ENCODE results near the gene CYGB.

CYGB gene

GRCh38 chr17:76556765-76557367, 19.4 kb upstream of the CYGB start (continued):
- peak; percentile 37; the same call in 1 of the 2 replicates for TF ChIP-seq ZNF692 (tag by site-specific recombination; IDR thresholded peaks at IDR 0.05)
- peak; percentile 47 for TF ChIP-seq PRDM10 (tag by site-specific recombination; IDR thresholded peaks at IDR 0.05)
- 0 out of 2 replicates have a peak, but pooled peaks have one; percentile 22 for TF ChIP-seq ZNF394 (tag by site-specific recombination; IDR thresholded peaks at IDR 0.05; ENCODE audit: borderline replicate concordance)

DNA sequence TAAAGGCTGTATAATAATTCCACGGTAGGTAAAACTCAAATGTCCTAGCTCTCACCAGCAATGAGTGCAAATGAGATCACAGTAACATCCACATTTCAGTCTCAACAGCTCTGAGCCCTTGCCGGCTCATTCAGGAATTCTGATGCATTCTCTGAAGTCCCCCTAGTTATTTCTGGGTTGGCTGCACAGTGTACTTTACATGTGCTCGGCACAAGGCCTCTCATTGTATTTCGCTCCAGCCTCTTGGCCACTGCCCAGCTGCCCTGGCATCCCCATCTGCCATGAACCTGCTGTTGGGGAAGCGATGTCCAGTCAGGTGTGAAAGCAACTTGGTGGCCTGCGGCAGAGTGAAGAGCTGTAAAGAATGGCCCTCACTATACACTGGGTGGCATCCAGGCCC, 16.6 kb upstream of the CYGB start:
- Histone ChIP-seq H3K36me3 (ENCODE audit: control insufficient read depth in 2 of 2, insufficient read depth in 1 of 2, low read length in 2 of 2) (peaks cover under 1 to 12% of the 10 kb centered on the region in 2 experiments; a peak in 2 of 3 replicates), H3K27ac (ENCODE audit: extremely low read depth, low read depth, low read length) (no peak overlapping the region), H3K4me3 (ENCODE audit: low read depth, low read length) (no peak overlapping the region), H3K4me1 (ENCODE audit: control insufficient read depth, insufficient read depth, low read length) (peaks cover 14% of the 10 kb centered on the region; the same call in 1 of the 2 replicates), H3K9me3 (ENCODE audit: control insufficient read depth, insufficient read depth, low read depth, low read length) (no peaks in the 10 kb centered on the region)
- ChIA-PET POLR2A (interaction anchor here (1.1 to 1.5 kb wide), 3 partner anchors 9 to 47 kb away, joined by 3 to 4 read pairs (median 3); no protein-coding TSS in a partner anchor), CTCF (interaction anchor here (0.6 to 7.4 kb wide), 3 partner anchors 14 to 32 kb away, joined by 3 to 76 read pairs (median 4); no protein-coding TSS in a partner anchor)
- no peak for TF ChIP-seq ZNF302 (tag by site-specific recombination; IDR thresholded peaks at IDR 0.05; ENCODE audit: low read depth)
- no peak for TF ChIP-seq BCL11A (tag by site-specific recombination; IDR thresholded peaks at IDR 0.05; ENCODE audit: low read depth)
- TF ChIP-seq, protein P1, sequence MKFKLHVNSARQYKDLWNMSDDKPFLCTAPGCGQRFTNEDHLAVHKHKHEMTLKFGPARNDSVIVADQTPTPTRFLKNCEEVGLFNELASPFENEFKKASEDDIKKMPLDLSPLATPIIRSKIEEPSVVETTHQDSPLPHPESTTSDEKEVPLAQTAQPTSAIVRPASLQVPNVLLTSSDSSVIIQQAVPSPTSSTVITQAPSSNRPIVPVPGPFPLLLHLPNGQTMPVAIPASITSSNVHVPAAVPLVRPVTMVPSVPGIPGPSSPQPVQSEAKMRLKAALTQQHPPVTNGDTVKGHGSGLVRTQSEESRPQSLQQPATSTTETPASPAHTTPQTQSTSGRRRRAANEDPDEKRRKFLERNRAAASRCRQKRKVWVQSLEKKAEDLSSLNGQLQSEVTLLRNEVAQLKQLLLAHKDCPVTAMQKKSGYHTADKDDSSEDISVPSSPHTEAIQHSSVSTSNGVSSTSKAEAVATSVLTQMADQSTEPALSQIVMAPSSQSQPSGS (tag by site-specific recombination; IDR thresholded peaks at IDR 0.05; ENCODE audit: low read depth) = no peak
- no peak for TF ChIP-seq PRDM10 (tag by site-specific recombination; IDR thresholded peaks at IDR 0.05)
- TF ChIP-seq ZBTB17 (tag by site-specific recombination; IDR thresholded peaks at IDR 0.05) = 0 out of 2 replicates have a peak, but pooled peaks have one; percentile 15
- no peak for TF ChIP-seq AEBP2 (tag by site-specific recombination; IDR thresholded peaks at IDR 0.05; ENCODE audit: borderline replicate concordance)
- no peak for TF ChIP-seq MEIS1 (CRISPR knock-in tag; IDR thresholded peaks at IDR 0.05; ENCODE audit: borderline replicate concordance)
- no peak for TF ChIP-seq ZBTB20 (tag by site-specific recombination; IDR thresholded peaks at IDR 0.05)
- TF ChIP-seq OVOL3 (tag by site-specific recombination; IDR thresholded peaks at IDR 0.05) = no peak
